IMR-90 (cell line): ENCODE data around the gene CHMP6. TPM values are rescaled to one million over a fixed set of nuclear protein-coding genes. Genes with fewer than 3 reads are reported as not detected.
A peak's percentile ranks its signal among the peaks of the same experiment; 100 is the strongest.

ENCODE experiments used
- ATAC-seq: fragments of 200-7000 bp; cut with Tn5 transposase; 2 replicates; pipeline ENCODE4 v1.9.1; 2020; ENCODE audit warnings: low read depth, mild to moderate bottlenecking, moderate library complexity
- BruUV-seq: library from RNA; stranded (reverse); fragments of 400-500 nt; replicated peaks from 2 replicates; lab custom pipeline; 2021; lab: Mats Ljungman, UMichigan
- CTCF ChIA-PET: fragments of 300-600 bp; formaldehyde crosslinking; extraction: SDS; loops from one replicate; lab custom pipeline; 2021; ENCODE audit warnings: antibody characterized with exemption; lab: Yijun Ruan, JAX
- POLR2A ChIA-PET: fragments of 300-600 bp; sonication (Branson Sonifier 250); formaldehyde crosslinking; loops from one replicate; lab custom pipeline; 2022; ENCODE audit warnings: antibody characterized with exemption; ENCODE audit not compliant: unreplicated experiment; lab: Charles Lee
- DNase-seq: peaks from one replicate; pipeline ENCODE4 v3.0.0; 2013
- H2AFZ ChIP-seq: replicated peaks from 2 replicates; pipeline ENCODE3; 2013; ENCODE audit warnings: low read length, mild to moderate bottlenecking; ENCODE audit not compliant: poor library complexity
- H2AK5ac ChIP-seq: 2 replicates; pipeline ENCODE4 v1.6.1; 2013; ENCODE audit warnings: low read depth, low read length, inconsistent platforms
- H2AK9ac ChIP-seq: replicated peaks from 2 replicates; pipeline ENCODE3; 2013; ENCODE audit warnings: mild to moderate bottlenecking, low read depth, low read length, moderate library complexity; ENCODE audit not compliant: poor library complexity
- H2BK120ac ChIP-seq: 2 replicates; pipeline ENCODE4 v1.6.1; 2013; ENCODE audit warnings: low read depth, low read length, inconsistent platforms
- H2BK15ac ChIP-seq: 3 replicates; pipeline ENCODE4 v1.6.1; 2013; ENCODE audit warnings: low read depth, low read length, inconsistent platforms
- H2BK20ac ChIP-seq: 2 replicates; pipeline ENCODE4 v1.6.1; 2013; ENCODE audit warnings: low read depth, mild to moderate bottlenecking, inconsistent platforms, low read length, moderate library complexity
- H2BK5ac ChIP-seq: 2 replicates; pipeline ENCODE4 v1.6.1; 2013; ENCODE audit warnings: mild to moderate bottlenecking, low read depth, low read length, inconsistent platforms; ENCODE audit not compliant: poor library complexity, severe bottlenecking
- H3K14ac ChIP-seq: replicated peaks from 2 replicates; pipeline ENCODE4 v1.6.1; 2013; ENCODE audit warnings: low read depth, low read length, inconsistent platforms
- H3K18ac ChIP-seq: 2 replicates; pipeline ENCODE4 v1.6.1; 2013; ENCODE audit warnings: low read depth, low read length, control low read depth
- H3K23ac ChIP-seq: 2 replicates; pipeline ENCODE4 v1.6.1; 2013; ENCODE audit warnings: low read depth, low read length, inconsistent platforms
- H3K27ac ChIP-seq: 2 replicates; pipeline ENCODE4 v1.5.1; 2013; ENCODE audit warnings: mild to moderate bottlenecking, control low read depth, low read length; ENCODE audit not compliant: insufficient read depth
- H3K27me3 ChIP-seq: 2 replicates; pipeline ENCODE4 v1.6.1; 2013; ENCODE audit warnings: low read length; ENCODE audit not compliant: control insufficient read depth, insufficient read depth
- H3K36me3 ChIP-seq: 2 replicates; pipeline ENCODE4 v1.6.1; 2013; ENCODE audit warnings: low read length, mixed read lengths; ENCODE audit not compliant: control insufficient read depth, insufficient read depth
- H3K4ac ChIP-seq: 2 replicates; pipeline ENCODE4 v1.6.1; 2013; ENCODE audit warnings: low read depth, low read length, inconsistent platforms
- H3K4me1 ChIP-seq: 2 replicates; pipeline ENCODE4 v1.6.1; 2013; ENCODE audit warnings: low read length, mixed read lengths; ENCODE audit not compliant: control insufficient read depth, insufficient read depth
- H3K4me2 ChIP-seq: 2 replicates; pipeline ENCODE4 v1.6.1; 2013; ENCODE audit warnings: low read depth, mild to moderate bottlenecking, control low read depth, low read length, moderate library complexity
- H3K4me3 ChIP-seq: 2 replicates; pipeline ENCODE4 v1.5.1; 2013; ENCODE audit warnings: low read depth, mild to moderate bottlenecking, control low read depth, low read length, moderate library complexity; ENCODE audit not compliant: insufficient read depth
- H3K56ac ChIP-seq: 2 replicates; pipeline ENCODE4 v1.6.1; 2013; ENCODE audit warnings: low read length, inconsistent platforms; ENCODE audit not compliant: insufficient read depth; ENCODE audit errors: extremely low read depth
- H3K79me1 ChIP-seq, 2 experiments: 2 replicates each; pipeline ENCODE4 v1.6.1; 2013; ENCODE audit warnings: low read length in 2 of 2, inconsistent platforms in 1 of 2, low read depth in 1 of 2
- H3K9ac ChIP-seq: 2 replicates; pipeline ENCODE4 v1.6.1; 2013; ENCODE audit warnings: low read depth, low read length, control low read depth
- H3K9me1 ChIP-seq: 2 replicates; pipeline ENCODE4 v1.6.1; 2013; ENCODE audit warnings: low read length, inconsistent platforms; ENCODE audit not compliant: insufficient read depth
- H3K9me3 ChIP-seq: 2 replicates; pipeline ENCODE4 v1.6.1; 2013; ENCODE audit warnings: low read length; ENCODE audit not compliant: control insufficient read depth, insufficient read depth
- H4K20me1 ChIP-seq: 2 replicates; pipeline ENCODE4 v1.6.1; 2013; ENCODE audit warnings: low read length, inconsistent platforms; ENCODE audit not compliant: insufficient read depth
- H4K5ac ChIP-seq: 2 replicates; pipeline ENCODE4 v1.6.1; 2013; ENCODE audit warnings: mild to moderate bottlenecking, low read depth, low read length, control low read depth
- H4K8ac ChIP-seq, 2 experiments: 2 replicates each; pipeline ENCODE4 v1.6.1; 2013; ENCODE audit warnings: low read depth in 2 of 2, low read length in 2 of 2, control low read depth in 1 of 2, inconsistent platforms in 1 of 2
- H4K91ac ChIP-seq: 2 replicates; pipeline ENCODE4 v1.6.1; 2013; ENCODE audit warnings: low read depth, low read length, inconsistent platforms; ENCODE audit not compliant: insufficient read depth
- BHLHE40 ChIP-seq: fragments of 150-350 bp; IDR thresholded peaks from 2 replicates; pipeline ENCODE4 v1.6.1; 2016; ENCODE audit warnings: mild to moderate bottlenecking, low read depth, low read length
- CEBPB ChIP-seq: IDR thresholded peaks from 2 replicates; pipeline ENCODE4 v1.6.1; 2012; ENCODE audit warnings: low read depth, low read length, improper control_type of control experiment
- CHD1 ChIP-seq: IDR thresholded peaks from 2 replicates; pipeline ENCODE4 v1.6.1; 2012; ENCODE audit warnings: low read depth, low read length, improper control_type of control experiment
- CTCF ChIP-seq: conservative IDR thresholded peaks from 2 replicates; pipeline ENCODE4 v1.5.1; 2012; ENCODE audit warnings: mild to moderate bottlenecking, low read depth, low read length, improper control_type of control experiment
- ELK1 ChIP-seq: fragments of 150-350 bp; IDR thresholded peaks from 2 replicates; pipeline ENCODE4 v1.6.1; 2016; ENCODE audit warnings: low read depth, mild to moderate bottlenecking, low read length, moderate library complexity, borderline replicate concordance
- FOS ChIP-seq: fragments of 150-350 bp; IDR thresholded peaks from 2 replicates; pipeline ENCODE4 v1.6.1; 2016; ENCODE audit warnings: low read depth, low read length
- MAFK ChIP-seq: IDR thresholded peaks from 2 replicates; pipeline ENCODE4 v1.6.1; 2012; ENCODE audit warnings: low read depth, low read length, improper control_type of control experiment
- MXI1 ChIP-seq: IDR thresholded peaks from 2 replicates; pipeline ENCODE4 v1.6.1; 2012; ENCODE audit warnings: low read depth, mild to moderate bottlenecking, low read length, moderate library complexity, borderline replicate concordance
- NFE2L2 ChIP-seq: fragments of 150-350 bp; IDR thresholded peaks from 2 replicates; pipeline ENCODE4 v1.6.1; 2016; ENCODE audit warnings: low read depth, mild to moderate bottlenecking, low read length
- POLR2A ChIP-seq: IDR thresholded peaks from 2 replicates; pipeline ENCODE4 v1.6.1; 2012; ENCODE audit warnings: mild to moderate bottlenecking, low read depth, low read length
- RAD21 ChIP-seq: IDR thresholded peaks from 2 replicates; pipeline ENCODE4 v1.6.1; 2012; ENCODE audit warnings: low read length, improper control_type of control experiment
- RCOR1 ChIP-seq: IDR thresholded peaks from 2 replicates; pipeline ENCODE4 v1.6.1; 2012; ENCODE audit warnings: mild to moderate bottlenecking, low read length, improper control_type of control experiment; ENCODE audit not compliant: insufficient replicate concordance
- RFX5 ChIP-seq: IDR thresholded peaks from 2 replicates; pipeline ENCODE4 v1.8.0; 2012; ENCODE audit warnings: low read depth, mild to moderate bottlenecking, low read length, moderate library complexity
- SMC3 ChIP-seq: fragments of 150-350 bp; IDR thresholded peaks from 2 replicates; pipeline ENCODE4 v1.6.1; 2016; ENCODE audit warnings: low read depth, mild to moderate bottlenecking, antibody characterized with exemption, low read length, moderate library complexity
- USF2 ChIP-seq: fragments of 150-350 bp; IDR thresholded peaks from 2 replicates; pipeline ENCODE4 v1.6.1; 2017; ENCODE audit warnings: mild to moderate bottlenecking, antibody characterized with exemption, low read length, low read depth
- WGBS, 2 experiments: methylation state at CpG; one replicate each; pipeline versions ENCODE4 v1.1.5 to v1.1.7; 2013; ENCODE audit warnings: missing lambda C conversion rate in 2 of 2; ENCODE audit not compliant: insufficient read length in 1 of 2; ENCODE audit errors: extremely low coverage in 2 of 2; 5-methylcytosine and 5-hydroxymethylcytosine counted together
- dilution Hi-C: fragments of 300-500 bp; cut with HindIII; formaldehyde crosslinking; loops from one replicate; pipeline ENCODE4 v1.14.3; 2018; ENCODE audit warnings: low sequenced_read_pairs; ENCODE audit not compliant: unreplicated experiment
- in situ Hi-C: fragments of 300-500 bp; cut with MboI; formaldehyde crosslinking; loops from 3 replicates; pipeline ENCODE4 v1.14.3; 2019; ENCODE audit warnings: low sequenced_read_pairs, inconsistent platforms, mixed read lengths
- intact Hi-C: fragments of 100-400 bp; cut with micrococcal nuclease; formaldehyde crosslinking; loops from 2 replicates; pipeline ENCODE4 v1.10.0; 2022
- polyA plus RNA-seq, 3 experiments: library from polyadenylated mRNA; depleted of rRNA; stranded (reverse); fragments of >200 nt; gene quantifications; 2 replicates each; pipeline ENCODE4 v1.2.3, GENCODE V29; 2012; ENCODE audit warnings: low replicate concordance in 1 of 3
- total RNA-seq: library from RNA; depleted of rRNA; stranded (reverse); fragments of >200 nt; gene quantifications from 2 replicates; pipeline ENCODE4 v1.2.3, GENCODE V29; 2012

CHMP6 gene
- total and polyA plus RNA-seq, 2 of the 4 experiments (the other 2 are of a cell fraction): 5.0 to 40.3 TPM

- H4K8ac ChIP-seq: no peak overlapping the region
- peaks cover 9% of the 10 kb centered on the region for H3K4me1 ChIP-seq
- H3K9me3 ChIP-seq: no peaks in the 10 kb centered on the region
- 0 out of 2 replicates have a peak, but pooled peaks cover 3% of the 10 kb centered on the region for H3K9me1 ChIP-seq
- no peaks in the 10 kb centered on the region for H3K79me1 ChIP-seq
- intact Hi-C loops: no loop called here
- H2BK20ac ChIP-seq: no peak overlapping the region
- no TSS peak for BruUV-seq
- dilution Hi-C loops: no loop called here
- no peak overlapping the region for H2BK15ac ChIP-seq
- H3K36me3 ChIP-seq: no peaks in the 10 kb centered on the region
- no peak overlapping the region for H2AK5ac ChIP-seq
- H3K56ac ChIP-seq: no peak overlapping the region
- no peak overlapping the region for H2BK5ac ChIP-seq
- H3K4me2 ChIP-seq: no peak overlapping the region
- 0 out of 2 replicates have a peak, but pooled peaks have one; percentile 4 for ATAC-seq
- 42% methylated on average over 11 of the region's 24 CpGs; no CpG with 5 or more reads in 1 of the 2 experiments for WGBS, 2 experiments
- peak; percentile 34 for DNase-seq
- H3K27ac ChIP-seq: no peak overlapping the region
- H3K9ac ChIP-seq: no peak overlapping the region
- no peak overlapping the region for H3K14ac ChIP-seq
- no peak overlapping the region for H3K23ac ChIP-seq
- no peak overlapping the region for H2BK120ac ChIP-seq
- TF ChIP-seq MXI1: no peak
- TF ChIP-seq RFX5: no peak
- TF ChIP-seq USF2: no peak
- TF ChIP-seq ELK1: no peak
- TF ChIP-seq SMC3: no peak
- no peak for TF ChIP-seq POLR2A
- TF ChIP-seq MAFK: no peak
- no peak for TF ChIP-seq BHLHE40
- TF ChIP-seq CTCF: no peak
- TF ChIP-seq CEBPB: no peak
- TF ChIP-seq NFE2L2: no peak
- no peak for TF ChIP-seq RCOR1
- no peak for TF ChIP-seq FOS
- no peak for TF ChIP-seq RAD21
- no peak for TF ChIP-seq CHD1
- H2AFZ ChIP-seq: peak overlapping the region; percentile 77
- peaks cover 9% of the 10 kb centered on the region for H3K27me3 ChIP-seq
- CTCF ChIA-PET: interaction anchor here (0.6 kb wide), 1 partner anchor 289 kb away, joined by 4 read pairs; no protein-coding TSS in a partner anchor
- no peak overlapping the region for H3K4me3 ChIP-seq
- H4K5ac ChIP-seq: no peak overlapping the region
- H4K20me1 ChIP-seq: no peaks in the 10 kb centered on the region
- H3K4ac ChIP-seq: no peak overlapping the region; the same call in 1 of the 2 replicates
- H3K18ac ChIP-seq: no peak overlapping the region
- in situ Hi-C loops: no loop called here
- H2AK9ac ChIP-seq: peak overlapping the region; percentile 33
- H4K91ac ChIP-seq: no peak overlapping the region
- POLR2A ChIA-PET: no interaction called here
Measured at GRCh38 chr17:81020767-81021497, 29.3 kb downstream of the CHMP6 start.
